NCI-H82 treated with DMSO at 0.1 percent for 48 hours (cell line): Measurements from ENCODE around the gene LRRC45.

Experiments
- DNase-seq: peaks from one replicate; lab custom pipeline; 2025; ENCODE audit not compliant: unreplicated experiment; lab: John Stamatoyannopoulos, UW

Gene LRRC45

DNA sequence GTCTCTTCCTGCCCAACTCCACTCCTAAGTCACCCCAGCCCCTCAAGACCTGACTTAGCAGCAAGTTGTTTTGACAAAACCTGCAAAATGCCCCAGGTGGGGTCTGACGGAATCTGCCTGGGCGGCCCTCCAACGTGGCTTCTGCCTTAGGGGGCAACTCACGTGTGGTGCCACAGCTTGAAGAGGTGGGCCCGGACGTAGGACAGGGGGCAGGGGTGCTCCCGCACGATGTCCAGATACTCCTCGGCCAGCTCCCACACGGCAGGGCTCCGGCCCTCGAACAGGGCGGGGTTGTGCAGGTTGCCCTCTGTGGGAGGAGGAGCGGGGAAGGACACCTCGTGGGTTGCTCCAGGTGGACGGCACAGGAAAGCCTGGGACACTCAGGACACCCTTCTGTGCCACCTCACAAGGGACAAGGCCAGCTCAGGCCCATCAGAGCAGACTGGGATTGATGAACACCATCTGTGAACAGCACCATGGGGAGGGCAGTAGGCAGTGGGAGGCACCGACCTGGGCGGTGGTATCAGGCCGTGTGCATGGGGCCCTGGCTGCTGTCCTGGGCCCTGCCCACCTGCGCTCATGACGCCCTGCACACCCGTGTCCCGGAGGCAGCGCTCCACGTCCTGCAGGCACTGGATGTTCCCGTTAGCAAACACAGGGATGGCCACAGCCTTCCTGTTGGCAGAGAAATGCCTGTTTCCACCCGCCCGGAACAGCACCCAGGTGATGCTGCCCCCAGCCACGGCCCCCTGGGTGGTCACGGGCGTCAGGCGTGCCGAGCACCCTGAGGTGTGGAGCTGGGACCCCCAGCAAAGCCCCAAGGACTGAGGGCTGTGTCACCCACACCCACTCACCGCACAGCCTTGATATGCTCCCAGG is 38.2 kb downstream of the LRRC45 start:
- no peak for DNase-seq

DNA sequence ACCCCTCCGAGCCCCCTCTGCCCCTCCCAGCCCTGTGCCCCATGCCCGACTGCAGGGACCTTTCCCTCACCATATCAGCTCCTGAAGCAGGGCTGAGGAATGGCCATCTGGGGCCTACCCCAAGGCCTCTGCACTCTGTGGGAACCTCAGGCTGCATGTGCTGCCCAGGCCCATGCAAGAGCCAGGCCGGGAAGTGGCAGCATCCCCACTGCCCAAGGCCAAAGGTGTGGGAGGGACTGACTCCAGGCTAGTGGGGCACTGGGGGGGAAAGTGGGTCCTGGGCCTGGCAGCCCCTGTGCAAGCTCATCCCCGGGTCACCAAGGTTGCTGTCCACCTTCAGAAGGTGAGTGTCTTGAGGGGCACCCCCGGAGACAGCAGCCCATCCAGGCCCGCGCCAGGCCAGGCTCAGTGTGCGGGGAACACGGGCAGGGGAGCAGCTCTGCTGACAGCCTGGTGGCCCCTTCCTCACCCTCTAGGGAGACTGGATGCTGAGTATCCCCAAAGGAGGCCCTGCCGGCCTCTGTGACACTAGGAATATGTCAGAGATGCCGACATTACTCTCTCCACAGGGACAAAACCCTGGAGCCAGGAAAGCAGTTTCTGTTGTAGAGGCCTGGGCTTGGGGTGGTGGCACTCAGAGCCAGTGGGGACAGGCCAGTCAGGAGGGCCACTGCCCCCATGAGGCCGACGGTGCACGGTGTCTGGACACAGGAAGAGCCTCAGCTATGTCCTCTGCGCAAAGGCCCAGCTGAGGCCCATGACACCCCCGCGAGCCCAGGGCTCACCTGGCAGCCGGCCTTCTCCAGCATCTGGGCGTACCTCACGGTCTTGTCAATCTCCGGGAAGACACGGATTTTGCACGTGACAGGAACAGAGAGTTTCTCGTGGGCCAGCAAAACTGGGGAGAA is 39.2 kb downstream of the LRRC45 start:
- no peak for DNase-seq

DNA sequence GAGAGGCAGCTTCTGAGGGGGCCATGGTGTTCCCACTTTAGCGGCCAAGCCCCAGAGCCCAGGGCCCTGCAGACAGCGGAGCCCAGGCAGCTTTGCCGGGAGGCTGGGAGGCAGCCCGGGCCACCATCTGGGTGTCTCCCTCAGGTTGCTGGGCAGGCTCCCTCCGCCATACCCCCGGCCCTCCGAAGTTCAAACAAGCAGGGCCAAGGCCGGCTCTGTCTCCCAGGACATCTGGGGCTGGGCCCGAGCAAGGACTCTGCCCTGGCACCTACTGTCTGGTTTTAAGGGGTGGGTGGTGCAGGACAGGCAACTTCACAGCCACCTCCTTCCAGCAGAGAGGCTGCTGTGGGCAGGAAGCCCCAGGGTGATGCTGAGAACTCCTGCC is 39.9 kb downstream of the LRRC45 start:
- DNase-seq = no peak

DNA sequence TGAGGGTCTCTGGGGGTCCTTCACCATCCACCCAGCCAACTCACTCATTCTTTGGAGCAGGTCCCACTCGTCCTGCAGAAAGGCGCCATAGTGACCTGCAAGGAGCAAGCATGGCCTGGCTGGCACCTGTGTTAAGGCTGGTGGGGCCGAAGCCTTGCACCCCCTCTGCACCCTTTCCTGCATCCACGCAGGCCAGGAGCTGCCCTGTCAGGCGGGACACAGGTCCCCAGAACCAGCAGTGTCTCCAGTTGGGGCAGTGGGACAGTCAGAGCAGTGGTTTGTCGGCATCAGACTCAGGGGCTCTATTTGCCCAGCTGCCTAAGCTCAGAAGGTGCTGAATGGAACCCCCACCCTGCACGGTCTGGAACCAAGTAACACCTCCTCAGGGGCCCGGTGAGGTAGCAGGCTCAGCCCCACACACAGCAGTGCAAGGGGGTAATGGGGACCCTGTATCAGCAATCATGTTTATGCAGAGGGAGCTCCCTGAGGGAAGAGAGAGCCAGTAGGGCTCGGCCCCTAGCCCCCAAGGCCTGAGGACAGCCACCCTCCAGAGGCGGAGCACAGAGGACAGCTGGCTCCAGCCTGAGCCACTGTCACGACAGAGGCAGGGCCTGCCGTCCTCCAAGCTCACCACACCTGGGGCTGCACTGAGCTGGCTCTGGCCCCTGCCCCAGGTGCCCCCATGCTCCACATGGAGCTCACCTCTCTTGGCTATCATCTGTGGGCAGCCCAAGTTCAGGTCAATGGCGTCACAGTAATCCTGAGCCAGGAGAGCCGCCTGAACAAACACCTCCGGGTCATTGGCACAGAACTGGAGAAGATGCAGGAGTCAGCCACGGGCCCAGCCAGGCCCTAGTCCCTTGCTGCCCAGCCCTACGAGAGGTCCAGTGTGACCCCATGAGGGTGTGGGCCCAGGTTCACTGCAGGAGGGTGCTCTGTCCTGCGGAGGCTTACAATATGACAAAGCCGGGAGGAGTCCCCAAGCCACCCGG is 40.6 kb downstream of the LRRC45 start:
- DNase-seq = no peak

DNA sequence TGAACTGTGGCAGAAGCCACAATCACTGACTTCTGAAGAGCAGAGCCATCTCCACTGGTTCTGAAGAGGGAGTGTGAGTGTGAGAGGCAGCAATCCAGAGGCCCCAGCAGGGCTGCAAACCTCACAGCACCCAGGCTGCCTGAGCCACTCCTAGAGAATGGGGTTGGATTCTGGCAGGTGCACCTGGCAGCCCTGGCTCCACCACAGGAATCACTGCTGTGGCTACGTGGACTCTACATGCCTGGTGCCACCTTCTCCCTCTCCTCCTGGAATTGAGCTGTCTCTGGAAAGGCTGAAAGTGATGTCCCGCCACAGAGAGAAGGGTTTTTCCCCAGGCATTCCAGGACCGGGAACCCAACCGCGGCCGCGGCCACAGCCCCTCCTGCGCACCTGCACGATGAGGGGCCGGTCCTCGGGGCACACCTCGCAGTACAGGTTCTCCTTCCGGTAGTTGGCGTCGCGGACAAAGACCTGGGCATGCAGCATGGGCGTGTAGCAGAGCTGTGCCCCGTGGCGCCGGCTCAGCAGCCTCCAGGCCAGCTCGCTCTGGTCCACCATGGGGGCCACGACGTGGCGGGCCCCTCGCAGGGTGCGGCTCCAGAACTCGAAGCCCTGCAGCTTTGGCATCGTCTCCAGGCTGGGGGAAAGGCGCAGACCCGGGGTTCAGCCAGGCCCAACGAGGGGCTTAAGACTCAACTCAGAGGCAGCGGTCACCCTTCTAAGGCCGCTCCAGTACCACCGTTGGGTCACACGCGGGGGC is 41.5 kb downstream of the LRRC45 start:
- DNase-seq = no peak

DNA sequence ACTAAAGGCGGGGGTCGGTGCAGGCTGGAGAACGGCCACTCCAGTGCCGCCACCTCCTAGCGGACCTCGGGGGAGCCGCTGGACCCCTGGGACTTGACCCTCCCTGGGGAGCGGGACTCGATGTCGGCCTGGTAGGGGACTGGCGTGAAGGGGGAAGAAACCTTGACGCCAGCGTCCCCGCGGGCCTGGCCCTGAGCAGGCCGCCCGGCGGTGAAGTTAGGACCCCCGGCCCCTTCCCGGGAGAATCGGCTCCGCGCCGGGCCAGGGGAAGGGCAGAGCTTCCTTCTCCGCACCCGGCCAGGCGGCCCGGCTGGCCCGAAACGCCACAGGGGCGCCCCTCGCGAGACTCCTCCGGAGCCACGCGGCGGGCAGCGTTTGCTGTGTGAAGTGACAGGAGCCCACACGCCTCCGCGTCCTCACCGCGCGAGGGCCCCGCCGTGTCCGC is 42.1 kb downstream of the LRRC45 start:
- no peak for DNase-seq

DNA sequence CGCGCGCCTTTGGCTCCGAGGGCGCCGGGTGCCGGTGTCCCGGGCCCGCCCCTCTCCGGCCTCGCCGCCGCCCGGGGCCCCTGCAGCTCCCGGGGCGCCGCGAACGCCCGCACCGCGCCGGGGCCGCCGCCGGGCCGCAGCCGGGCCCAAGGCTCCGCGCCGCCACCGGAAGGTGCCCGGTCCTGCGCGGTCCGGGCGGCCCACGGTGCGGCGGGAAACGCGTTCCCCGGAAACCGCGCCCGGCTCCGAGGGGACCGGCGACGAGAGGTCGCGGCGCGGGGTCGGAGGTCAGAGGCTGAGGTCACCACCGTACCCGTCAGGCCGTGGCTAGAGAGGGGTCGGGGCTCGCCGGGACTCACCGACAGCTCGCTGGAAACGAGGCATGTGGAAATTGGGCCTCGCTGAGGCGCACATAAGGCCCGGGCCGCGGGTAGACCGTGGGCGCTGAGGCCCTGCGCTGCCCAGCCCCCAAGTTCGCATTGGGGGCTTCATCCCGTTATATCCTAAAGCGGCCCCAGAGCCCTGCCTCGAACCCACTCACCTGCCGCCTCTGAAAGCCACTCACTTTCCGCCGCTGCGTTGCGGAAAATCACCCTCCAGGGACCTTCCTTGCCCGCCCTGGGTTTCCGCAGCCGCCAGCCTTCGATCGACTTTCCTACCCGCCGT is 42.7 kb downstream of the LRRC45 start, which contains the start of gene DUS1L:
Gene DUS1L, minus strand, starts transcription at position 167 of the 666 bp plus-strand sequence. CDS start 745 bp downstream, outside the sequence.
- no peak for DNase-seq

DNA sequence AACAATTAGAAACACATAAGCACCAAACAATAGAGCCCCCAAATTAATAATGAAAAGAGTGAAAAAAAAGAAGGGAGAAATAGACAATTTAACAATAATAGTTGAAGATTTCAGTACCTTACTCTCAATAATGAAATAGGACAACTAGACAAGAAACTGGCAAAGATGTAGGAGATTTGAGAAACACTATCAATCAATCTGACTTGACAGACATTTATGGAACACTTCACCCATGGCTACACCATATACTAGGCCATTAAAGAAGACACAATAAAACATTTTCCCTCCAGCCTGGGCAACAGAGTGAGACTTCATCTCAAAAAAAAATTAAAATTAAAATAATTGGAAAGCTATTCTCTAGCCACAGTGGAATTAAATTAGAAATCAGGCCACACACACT is 47.5 kb downstream of the LRRC45 start:
- DNase-seq = no peak

DNA sequence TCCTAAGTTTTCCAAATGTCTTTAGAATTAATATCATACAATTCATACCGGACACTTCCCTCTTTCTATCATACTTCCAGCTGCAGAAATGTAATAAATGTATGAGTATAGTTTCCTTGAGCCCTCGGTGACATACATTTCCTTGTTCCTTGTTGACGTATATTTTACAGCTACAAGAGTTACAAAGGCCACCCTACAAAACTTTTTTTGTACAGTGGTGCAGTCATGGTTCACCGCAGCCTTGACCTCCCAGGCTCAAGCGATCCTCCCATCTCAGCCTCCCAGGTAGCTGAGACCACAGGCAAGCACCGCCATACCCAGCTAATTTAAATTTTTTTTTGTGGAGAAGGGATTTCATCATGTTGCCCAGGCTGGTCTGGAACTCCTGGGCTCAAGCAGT is 49.7 kb downstream of the LRRC45 start:
- DNase-seq = no peak

DNA sequence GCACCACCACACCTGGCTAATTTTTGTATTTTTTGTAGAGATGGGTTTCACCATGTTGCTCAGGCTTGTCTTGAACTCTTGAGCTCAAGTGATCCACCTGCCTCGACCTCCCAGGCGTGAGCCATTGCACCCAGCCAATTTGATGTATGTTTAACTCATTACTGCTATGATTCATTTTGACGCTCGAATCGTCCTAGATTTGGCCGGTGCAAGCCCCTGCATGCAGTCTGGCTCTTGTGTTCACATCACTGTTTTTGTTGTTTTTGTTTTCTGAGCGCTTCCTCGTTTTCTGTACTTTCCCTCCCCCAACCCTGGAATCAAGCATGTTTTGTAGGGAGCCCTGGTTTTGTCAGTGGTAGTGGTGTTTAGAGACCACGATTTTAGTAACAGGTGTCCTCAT is 50.3 kb downstream of the LRRC45 start:
- no peak for DNase-seq

DNA sequence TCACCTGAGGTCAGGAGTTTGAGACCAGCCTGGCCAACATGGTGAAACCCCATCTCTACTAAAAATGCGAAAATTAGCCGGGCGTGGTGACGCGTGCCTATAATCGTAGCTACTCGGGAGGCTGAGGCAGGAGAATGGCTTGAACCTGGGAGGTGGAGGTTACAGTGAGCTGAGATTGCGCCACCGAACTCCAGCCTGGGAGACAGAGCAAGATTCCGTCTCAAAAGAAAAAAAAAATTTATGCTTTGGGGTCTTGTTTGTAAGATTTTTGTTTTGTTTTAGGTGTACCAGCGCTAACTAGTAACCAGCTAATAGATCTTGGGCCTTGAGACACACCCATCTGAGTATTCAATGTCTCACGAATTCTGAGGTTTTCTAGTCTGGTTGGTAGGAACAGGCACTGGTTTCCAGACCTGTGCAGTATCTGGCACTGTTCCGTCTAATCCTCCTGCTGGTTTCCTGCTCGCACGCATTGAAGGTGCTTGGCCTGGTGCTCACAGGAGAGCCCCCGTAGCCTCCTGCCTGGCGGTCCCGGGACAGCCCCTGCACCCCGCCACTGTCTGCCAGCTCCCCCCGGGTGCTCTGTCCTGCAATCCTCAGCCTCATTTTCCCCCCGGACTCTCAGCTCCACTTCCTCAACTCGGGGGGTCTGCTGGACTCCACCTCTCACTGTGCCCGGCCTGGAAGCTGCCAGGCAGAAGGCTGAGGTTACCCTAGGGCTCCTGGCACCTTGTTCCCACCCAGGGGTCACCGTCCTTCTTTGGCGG is 53.1 kb downstream of the LRRC45 start:
- DNase-seq = no peak

DNA sequence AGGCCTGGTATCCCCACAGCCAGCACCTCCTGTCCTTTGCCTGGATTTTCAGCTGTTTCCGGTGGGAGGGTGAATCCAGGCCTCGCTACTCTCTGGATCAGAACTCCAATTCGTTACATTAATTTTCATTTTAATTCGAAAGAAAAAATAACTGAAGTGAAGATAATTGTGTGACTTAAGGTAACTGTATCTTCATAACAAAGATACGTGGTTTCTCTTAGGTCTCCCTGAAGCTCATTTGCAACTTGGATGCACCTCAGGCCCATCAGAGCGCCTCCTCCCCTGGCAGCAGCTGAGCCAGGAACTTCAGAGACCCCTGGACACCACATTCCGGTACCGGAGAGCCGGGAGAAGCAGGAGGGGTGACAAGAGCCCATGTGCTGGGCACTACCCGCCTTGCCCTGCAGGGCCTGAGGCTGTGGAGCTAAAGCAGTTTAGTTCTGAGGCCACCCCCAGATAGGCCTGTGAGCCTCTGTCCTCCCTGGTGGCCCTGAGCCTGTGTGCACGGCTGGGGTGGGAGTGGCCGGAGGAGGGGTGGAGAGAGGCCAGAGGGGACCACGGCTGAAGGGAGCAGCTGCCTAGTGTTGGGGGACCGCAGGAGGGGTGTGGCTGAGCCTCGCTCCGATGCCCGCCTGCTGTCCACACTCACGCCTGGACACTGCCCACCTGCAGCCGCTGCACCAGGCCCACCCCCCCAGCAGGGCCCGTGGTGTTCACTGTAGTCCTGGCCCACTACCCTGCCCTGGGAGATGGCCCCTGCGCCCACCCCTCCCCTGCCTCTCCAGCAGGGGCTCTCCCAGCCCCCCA is 53.9 kb downstream of the LRRC45 start:
- DNase-seq = no peak

DNA sequence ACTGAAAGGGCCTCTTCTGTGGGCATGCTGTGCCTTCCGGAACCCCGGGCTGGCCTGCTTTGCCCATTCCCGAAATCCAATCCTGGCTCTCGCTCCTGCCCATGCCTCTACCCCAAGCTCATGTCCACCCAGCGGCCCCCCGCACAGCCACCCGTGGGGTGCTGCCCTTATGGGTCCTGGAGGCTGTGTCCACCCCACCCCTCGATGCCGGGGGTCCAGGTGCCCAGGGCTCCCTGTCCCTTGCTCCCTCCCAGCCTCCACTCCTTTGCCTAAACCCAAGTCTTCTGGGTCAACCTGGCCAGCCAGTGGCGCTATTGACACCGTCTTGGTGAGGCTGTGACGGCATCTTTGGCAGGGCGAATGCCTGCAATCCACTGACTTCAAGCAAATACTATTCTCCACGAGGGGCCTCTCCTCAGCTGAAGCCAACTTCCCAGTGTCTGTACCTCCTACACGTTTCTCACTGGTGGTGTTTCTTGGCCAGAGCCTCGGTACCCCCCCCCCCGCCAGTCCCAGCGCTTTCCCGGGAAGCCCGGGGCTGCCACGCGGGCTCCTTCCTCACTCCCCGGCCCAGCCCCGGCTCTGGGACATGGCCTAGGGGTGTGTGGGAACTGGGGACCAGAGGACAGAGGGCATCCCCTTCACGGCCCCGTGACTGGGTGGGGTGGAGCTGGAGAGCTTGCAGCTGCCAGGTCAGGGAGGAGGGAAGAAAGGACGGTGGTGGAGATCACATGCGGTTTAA is 54.7 kb downstream of the LRRC45 start:
- no peak for DNase-seq

DNA sequence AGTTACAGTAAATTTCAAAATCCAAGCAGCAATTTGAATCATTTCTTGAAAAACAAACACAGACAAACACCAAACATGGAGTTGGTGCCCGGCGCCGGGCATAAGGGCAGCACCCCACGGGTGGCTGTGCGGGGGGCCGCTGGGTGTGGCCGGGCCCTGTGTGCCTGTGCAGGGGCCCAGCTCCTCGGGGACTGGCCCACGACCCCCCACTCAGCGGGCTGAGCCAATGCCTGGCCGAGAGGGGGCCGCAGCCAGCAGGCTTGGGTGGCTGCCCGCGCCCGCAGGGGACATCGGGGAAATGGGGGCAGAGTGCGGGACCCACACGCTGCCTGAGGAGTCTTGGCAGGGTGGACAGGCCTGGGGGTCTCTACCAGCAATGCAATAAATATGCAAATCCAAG is 55.3 kb downstream of the LRRC45 start:
- DNase-seq = no peak

DNA sequence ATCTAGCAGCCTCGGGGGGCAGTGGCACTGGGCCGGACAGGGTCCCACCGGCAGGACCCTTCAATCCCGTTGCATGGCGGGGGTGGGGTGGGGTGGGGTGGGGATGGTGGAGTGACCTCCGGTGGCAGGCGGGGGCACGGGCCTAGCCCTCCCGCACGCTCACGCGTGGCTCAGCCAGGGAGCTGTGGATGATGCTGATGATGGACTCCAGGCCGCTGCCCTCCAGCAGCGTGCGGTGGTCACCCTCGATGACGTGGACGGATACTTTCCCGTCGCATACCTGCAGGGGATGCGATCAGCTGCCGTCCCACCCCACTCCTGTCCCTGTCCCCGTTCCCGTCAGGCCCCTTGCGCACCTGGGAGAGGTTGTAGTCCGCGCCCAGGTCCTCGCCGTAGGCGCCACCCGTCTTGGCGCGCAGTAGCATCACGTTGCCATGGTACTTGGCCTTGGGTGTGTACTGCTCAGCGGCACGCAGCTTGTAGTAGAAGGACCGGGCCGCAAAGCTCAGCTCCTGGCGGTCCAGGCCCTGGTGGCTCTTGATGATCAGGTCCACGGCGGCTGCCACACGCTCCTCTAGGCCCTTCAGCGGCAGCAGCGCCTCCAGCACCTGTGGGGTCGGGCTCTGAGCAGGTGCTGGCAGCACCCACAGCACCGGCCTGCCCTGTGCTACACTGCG is 56.0 kb downstream of the LRRC45 start:
- no peak for DNase-seq

DNA sequence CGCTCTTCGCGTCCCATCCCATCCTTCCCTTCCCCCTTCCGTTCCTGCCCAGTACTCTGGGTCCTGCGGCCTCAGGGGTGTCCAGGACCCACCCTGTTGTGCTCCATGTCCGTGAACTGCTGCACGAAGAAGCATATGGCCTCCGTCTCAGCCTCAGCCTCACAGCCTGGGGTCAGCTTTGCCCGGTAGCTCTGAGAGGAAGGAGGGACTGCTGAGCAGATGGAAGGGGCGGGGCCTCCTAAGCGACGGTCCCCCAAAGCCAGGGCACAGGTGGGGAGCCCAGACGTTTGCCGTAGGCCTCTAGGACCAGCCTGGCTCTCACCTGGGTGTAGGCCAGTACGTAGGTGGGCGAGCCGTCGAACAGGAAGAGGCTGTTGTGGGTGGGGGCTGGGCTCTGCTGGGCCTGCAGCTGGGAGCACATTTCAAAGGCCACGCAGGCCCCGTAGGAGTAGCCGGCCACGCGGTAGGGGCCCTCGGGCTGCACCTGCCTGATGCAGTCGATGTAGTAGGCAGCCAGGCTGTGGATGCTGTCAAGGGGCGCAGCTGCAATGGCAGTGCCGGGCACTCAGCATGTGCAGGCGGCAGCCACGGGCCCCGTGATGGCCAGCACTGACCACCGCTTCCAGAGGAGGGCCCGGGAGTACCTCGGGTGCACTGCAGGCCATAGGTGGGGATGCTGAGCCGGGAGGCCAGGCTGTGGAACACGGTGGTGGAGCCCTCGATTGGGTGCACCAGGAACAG is 57.1 kb downstream of the LRRC45 start:
- DNase-seq = no peak
